Measurements from ENCODE around the gene GATA3.
A peak's percentile ranks its signal among the peaks of the same experiment; 100 is the strongest.

The GATA3 gene

GRCh38 chr10:8052956-8053445 lies 1.5 kb upstream of the GATA3 start:
- no peak for DNase-seq (ENCODE audit: low read depth)
- TF ChIP-seq CTCF (IDR thresholded peaks at IDR 0.05; ENCODE audit: control insufficient read depth, extremely low read depth, insufficient read depth) = no peak
- no peak overlapping the region for H3K4me3 ChIP-seq (ENCODE audit: low read depth, low read length)

GRCh38 chr10:8053446-8054243 lies 843 bp upstream of the GATA3 start:
- TF ChIP-seq CTCF (IDR thresholded peaks at IDR 0.05; ENCODE audit: control insufficient read depth, extremely low read depth, insufficient read depth) = peak; percentile 48
- H3K4me3 ChIP-seq (ENCODE audit: low read depth, low read length) = no peak overlapping the region
- DNase-seq (ENCODE audit: low read depth) = no peak

- no peak for TF ChIP-seq CTCF (IDR thresholded peaks at IDR 0.05; ENCODE audit: control insufficient read depth, extremely low read depth, insufficient read depth)
- no peak overlapping the region for H3K4me3 ChIP-seq (ENCODE audit: low read depth, low read length)
- no peak for DNase-seq (ENCODE audit: low read depth)
These were observed 319 bp upstream of the GATA3 start for GRCh38 chr10:8054244-8054493.

- no peak overlapping the region for H3K4me3 ChIP-seq (ENCODE audit: low read depth, low read length)
- no peak for TF ChIP-seq CTCF (IDR thresholded peaks at IDR 0.05; ENCODE audit: control insufficient read depth, extremely low read depth, insufficient read depth)
- no peak for DNase-seq (ENCODE audit: low read depth)
These were observed 1.2 kb downstream of the GATA3 start for GRCh38 chr10:8055420-8056349.

GRCh38 chr10:8056378-8056777 lies 1.9 kb downstream of the GATA3 start:
- no peak for TF ChIP-seq CTCF (IDR thresholded peaks at IDR 0.05; ENCODE audit: control insufficient read depth, extremely low read depth, insufficient read depth)
- no peak overlapping the region for H3K4me3 ChIP-seq (ENCODE audit: low read depth, low read length)
- DNase-seq (ENCODE audit: low read depth) = no peak

GRCh38 chr10:8056871-8057331 lies 2.4 kb downstream of the GATA3 start:
- no peak overlapping the region for H3K4me3 ChIP-seq (ENCODE audit: low read depth, low read length)
- TF ChIP-seq CTCF (IDR thresholded peaks at IDR 0.05; ENCODE audit: control insufficient read depth, extremely low read depth, insufficient read depth) = no peak

More at GRCh38 chr10:8056871-8057331, 2.4 kb downstream of the GATA3 start:
- no peak for DNase-seq (ENCODE audit: low read depth)
